H9 (cell line): ENCODE measurements around the gene DAB2IP. TPM values are rescaled to one million over a fixed set of nuclear protein-coding genes. Genes with fewer than 3 reads are reported as not detected.

Source experiments
- DNase-seq: peaks from one replicate; pipeline ENCODE4 v3.0.0-alpha.2; 2017
- H2AFZ ChIP-seq: one replicate; pipeline ENCODE4 v1.6.1; 2013; ENCODE audit warnings: mild to moderate bottlenecking, low read length, control low read depth, moderate library complexity
- H2AK5ac ChIP-seq: 2 replicates; pipeline ENCODE4 v1.6.1; 2013; ENCODE audit warnings: low read length, control low read depth, mixed read lengths; ENCODE audit not compliant: insufficient read length
- H2BK120ac ChIP-seq: one replicate; pipeline ENCODE4 v1.6.1; 2013; ENCODE audit warnings: low read depth, mild to moderate bottlenecking, low read length, control low read depth, inconsistent platforms; ENCODE audit not compliant: poor library complexity, severe bottlenecking
- H2BK12ac ChIP-seq: 2 replicates; pipeline ENCODE4 v1.6.1; 2013; ENCODE audit warnings: low read length, control low read depth, mixed read lengths, low read depth; ENCODE audit not compliant: insufficient read length
- H2BK15ac ChIP-seq: 2 replicates; pipeline ENCODE4 v1.6.1; 2013; ENCODE audit warnings: low read depth, low read length, control low read depth
- H2BK20ac ChIP-seq: one replicate; pipeline ENCODE4 v1.6.1; 2013; ENCODE audit warnings: low read depth, mild to moderate bottlenecking, low read length, control low read depth, inconsistent platforms; ENCODE audit not compliant: poor library complexity, severe bottlenecking
- H2BK5ac ChIP-seq: 2 replicates; pipeline ENCODE4 v1.6.1; 2013; ENCODE audit warnings: low read length, control low read depth, mixed read lengths; ENCODE audit not compliant: insufficient read length
- H3K14ac ChIP-seq: 2 replicates; pipeline ENCODE4 v1.6.1; 2013; ENCODE audit warnings: low read length, control low read depth; ENCODE audit not compliant: insufficient read depth
- H3K18ac ChIP-seq: 2 replicates; pipeline ENCODE4 v1.6.1; 2013; ENCODE audit warnings: low read depth, mild to moderate bottlenecking, mixed read lengths, low read length, control low read depth; ENCODE audit not compliant: insufficient read length
- H3K23ac ChIP-seq: 2 replicates; pipeline ENCODE4 v1.6.1; 2013; ENCODE audit warnings: low read length, control low read depth, mixed read lengths, low read depth; ENCODE audit not compliant: insufficient read length
- H3K23me2 ChIP-seq: 2 replicates; pipeline ENCODE4 v1.6.1; 2013; ENCODE audit warnings: low read depth, mild to moderate bottlenecking, mixed read lengths, low read length, control low read depth; ENCODE audit not compliant: insufficient read length, poor library complexity, severe bottlenecking
- H3K27ac ChIP-seq: 2 replicates; pipeline ENCODE4 v1.5.1; 2013; ENCODE audit warnings: low read length, control low read depth, mixed read lengths, low read depth; ENCODE audit not compliant: insufficient read length
- H3K27me3 ChIP-seq: 2 replicates; pipeline ENCODE4 v1.6.1; 2013; ENCODE audit warnings: low read length, control low read depth, inconsistent platforms; ENCODE audit not compliant: insufficient read depth
- H3K4ac ChIP-seq: 2 replicates; pipeline ENCODE4 v1.6.1; 2013; ENCODE audit warnings: low read depth, mild to moderate bottlenecking, control low read depth, inconsistent platforms, low read length, moderate library complexity
- H3K4me1 ChIP-seq: 2 replicates; pipeline ENCODE4 v1.6.1; 2013; ENCODE audit warnings: low read length, control low read depth, inconsistent platforms; ENCODE audit not compliant: insufficient read depth
- H3K4me2 ChIP-seq: 2 replicates; pipeline ENCODE4 v1.6.1; 2013; ENCODE audit warnings: low read length, control low read depth, mixed read lengths; ENCODE audit not compliant: insufficient read length, insufficient read depth
- H3K56ac ChIP-seq: 2 replicates; pipeline ENCODE4 v1.6.1; 2013; ENCODE audit warnings: low read depth, mild to moderate bottlenecking, mixed read lengths, low read length, control low read depth; ENCODE audit not compliant: insufficient read length
- H3K79me1 ChIP-seq: 2 replicates; pipeline ENCODE4 v1.6.1; 2013; ENCODE audit warnings: low read depth, mild to moderate bottlenecking, moderate library complexity, low read length, control low read depth, inconsistent platforms; ENCODE audit not compliant: insufficient read depth, poor library complexity, severe bottlenecking
- H3K79me2 ChIP-seq: 2 replicates; pipeline ENCODE4 v1.6.1; 2013; ENCODE audit warnings: low read length, control low read depth, inconsistent platforms; ENCODE audit not compliant: insufficient read depth
- H3K9ac ChIP-seq: 2 replicates; pipeline ENCODE4 v1.6.1; 2013; ENCODE audit warnings: low read length, control low read depth, mixed read lengths; ENCODE audit not compliant: insufficient read length; ENCODE audit errors: extremely low read depth
- H3K9me3 ChIP-seq: one replicate; pipeline ENCODE4 v1.6.1; 2013; ENCODE audit warnings: low read depth, low read length, inconsistent platforms; ENCODE audit not compliant: control insufficient read depth
- H3T11ph ChIP-seq: one replicate; pipeline ENCODE4 v1.6.1; 2013; ENCODE audit warnings: mild to moderate bottlenecking, low read length, control low read depth, inconsistent platforms
- H4K20me1 ChIP-seq: one replicate; pipeline ENCODE4 v1.6.1; 2013; ENCODE audit not compliant: control insufficient read depth, insufficient read length, insufficient read depth
- H4K5ac ChIP-seq: 2 replicates; pipeline ENCODE4 v1.6.1; 2013; ENCODE audit warnings: low read depth, mild to moderate bottlenecking, mixed read lengths, low read length, control low read depth; ENCODE audit not compliant: insufficient read length
- H4K8ac ChIP-seq: replicated peaks from 2 replicates; pipeline ENCODE4 v1.6.1; 2013; ENCODE audit warnings: low read length, control low read depth, mixed read lengths, low read depth; ENCODE audit not compliant: insufficient read length
- H4K91ac ChIP-seq: 2 replicates; pipeline ENCODE4 v1.6.1; 2013; ENCODE audit warnings: low read depth, mild to moderate bottlenecking, moderate library complexity, mixed read lengths, low read length, control low read depth; ENCODE audit not compliant: insufficient read length
- H3K27ac Mint-ChIP-seq, 3 experiments: 2 replicates in 2 of 3; 3 replicates in 1 of 3; pipeline ENCODE4 v1.8.0; 2020 to 2021; ENCODE audit warnings: mixed read lengths in 3 of 3, mild to moderate bottlenecking in 1 of 3, moderate library complexity in 1 of 3
- H3K27me3 Mint-ChIP-seq: 2 replicates; pipeline ENCODE4 v1.8.0; 2021; ENCODE audit warnings: low read depth, mild to moderate bottlenecking, moderate library complexity, mixed read lengths
- H3K36me3 Mint-ChIP-seq, 3 experiments: 2 replicates in 2 of 3; 3 replicates in 1 of 3; pipeline ENCODE4 v1.8.0; 2020 to 2021; ENCODE audit warnings: low read depth in 3 of 3, mixed read lengths in 3 of 3; ENCODE audit not compliant: insufficient read depth in 1 of 3
- H3K4me1 Mint-ChIP-seq, 2 experiments: 2 replicates each; pipeline ENCODE4 v1.8.0; 2020; ENCODE audit warnings: mixed read lengths in 2 of 2
- H3K4me3 Mint-ChIP-seq, 2 experiments: 2 replicates in 1 of 2; 3 replicates in 1 of 2; pipeline ENCODE4 v1.8.0; 2020 to 2021; ENCODE audit warnings: mild to moderate bottlenecking in 2 of 2, mixed read lengths in 2 of 2, moderate library complexity in 1 of 2
- H3K9me3 Mint-ChIP-seq, 2 experiments: 2 replicates in 1 of 2; 3 replicates in 1 of 2; pipeline ENCODE4 v1.8.0; 2020; ENCODE audit warnings: mild to moderate bottlenecking in 2 of 2, mixed read lengths in 2 of 2, moderate library complexity in 1 of 2
- WGBS: extraction: QIAGEN DNeasy Blood & Tissue Kit; methylation state at CpG from one replicate; pipeline ENCODE4 v1.1.7; 2013; ENCODE audit warnings: missing lambda C conversion rate, low lambda C conversion rate, mixed read lengths; ENCODE audit not compliant: insufficient read length; ENCODE audit errors: extremely low coverage; 5-methylcytosine and 5-hydroxymethylcytosine counted together
- total RNA-seq: library from RNA; stranded (reverse); gene quantifications from 2 replicates; pipeline ENCODE4 v1.2.1, GENCODE V29; 2021
- TF ChIP-seq, protein P1 (sequence below): fragments of 200-600 bp; sonication (generic); conservative IDR thresholded peaks from 3 replicates; pipeline ENCODE4 v1.8.0; 2021; ENCODE audit warnings: antibody characterized with exemption, mild to moderate bottlenecking

Gene DAB2IP
- total RNA-seq, 1 experiment from 2014 or later, result 22.6 TPM

GRCh38 chr9:121785673-121786542 is 134.5 kb downstream of the DAB2IP start:
- TF ChIP-seq, protein P1, sequence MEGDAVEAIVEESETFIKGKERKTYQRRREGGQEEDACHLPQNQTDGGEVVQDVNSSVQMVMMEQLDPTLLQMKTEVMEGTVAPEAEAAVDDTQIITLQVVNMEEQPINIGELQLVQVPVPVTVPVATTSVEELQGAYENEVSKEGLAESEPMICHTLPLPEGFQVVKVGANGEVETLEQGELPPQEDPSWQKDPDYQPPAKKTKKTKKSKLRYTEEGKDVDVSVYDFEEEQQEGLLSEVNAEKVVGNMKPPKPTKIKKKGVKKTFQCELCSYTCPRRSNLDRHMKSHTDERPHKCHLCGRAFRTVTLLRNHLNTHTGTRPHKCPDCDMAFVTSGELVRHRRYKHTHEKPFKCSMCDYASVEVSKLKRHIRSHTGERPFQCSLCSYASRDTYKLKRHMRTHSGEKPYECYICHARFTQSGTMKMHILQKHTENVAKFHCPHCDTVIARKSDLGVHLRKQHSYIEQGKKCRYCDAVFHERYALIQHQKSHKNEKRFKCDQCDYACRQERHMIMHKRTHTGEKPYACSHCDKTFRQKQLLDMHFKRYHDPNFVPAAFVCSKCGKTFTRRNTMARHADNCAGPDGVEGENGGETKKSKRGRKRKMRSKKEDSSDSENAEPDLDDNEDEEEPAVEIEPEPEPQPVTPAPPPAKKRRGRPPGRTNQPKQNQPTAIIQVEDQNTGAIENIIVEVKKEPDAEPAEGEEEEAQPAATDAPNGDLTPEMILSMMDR, result no peak
- Histone ChIP-seq H3K27me3 (no peaks in the 10 kb centered on the region), H3T11ph (no peak overlapping the region), H4K8ac (no peak overlapping the region), H2AK5ac (no peak overlapping the region), H3K27ac (no peak overlapping the region), H4K5ac (no peak overlapping the region), H4K91ac (no peak overlapping the region), H2BK20ac (no peak overlapping the region), H3K14ac (no peak overlapping the region; the same call in 1 of the 2 replicates), H3K23me2 (no peaks in the 10 kb centered on the region), H3K18ac (no peak overlapping the region), H2BK120ac (no peak overlapping the region), H3K79me2 (no peaks in the 10 kb centered on the region), H3K79me1 (no peaks in the 10 kb centered on the region), H2AFZ (no peak overlapping the region), H3K4me2 (no peak overlapping the region), H3K4ac (no peak overlapping the region), H2BK15ac (no peak overlapping the region), H3K4me1 (peaks cover 2% of the 10 kb centered on the region; the same call in 1 of the 2 replicates), H3K56ac (no peak overlapping the region), H3K9me3 (no peaks in the 10 kb centered on the region), H2BK5ac (no peak overlapping the region), H4K20me1 (no peaks in the 10 kb centered on the region), H3K23ac (no peak overlapping the region), H3K9ac (no peak overlapping the region), H2BK12ac (no peak overlapping the region)
- peak; percentile 23 for DNase-seq
- no CpG with 5 or more reads among the region's 11 CpGs for WGBS
- no peaks in the 10 kb centered on the region; the same call in none of the 2 replicates for H3K27me3 Mint-ChIP-seq
- H3K4me3 Mint-ChIP-seq, result no peak overlapping the region
- H3K27ac Mint-ChIP-seq, result peak overlapping the region in 2 of 3 experiments; percentile 57 to 67; a peak in 2 of 7 replicates
- peaks cover 10 to 19% (median 18%) of the 10 kb centered on the region in 3 experiments; a peak in 6 of 7 replicates for H3K36me3 Mint-ChIP-seq
- peaks cover 40 to 49% of the 10 kb centered on the region in 2 experiments for H3K4me1 Mint-ChIP-seq
- peaks cover 2 to 4% of the 10 kb centered on the region in 2 experiments; a peak in 2 of 5 replicates for H3K9me3 Mint-ChIP-seq
